LNCAP (cell line): ENCODE measurements around the gene RTBDN.

Experiments used
- TF ChIP-seq, protein P1 (sequence below): fragments of 450-650 bp; IDR thresholded peaks from 2 replicates; pipeline ENCODE4 v1.5.1; 2017; ENCODE audit warnings: mild to moderate bottlenecking

Gene RTBDN

GRCh38 chr19:12865746-12866415 is 31.5 kb upstream of the RTBDN start:
- TF ChIP-seq, protein P1, sequence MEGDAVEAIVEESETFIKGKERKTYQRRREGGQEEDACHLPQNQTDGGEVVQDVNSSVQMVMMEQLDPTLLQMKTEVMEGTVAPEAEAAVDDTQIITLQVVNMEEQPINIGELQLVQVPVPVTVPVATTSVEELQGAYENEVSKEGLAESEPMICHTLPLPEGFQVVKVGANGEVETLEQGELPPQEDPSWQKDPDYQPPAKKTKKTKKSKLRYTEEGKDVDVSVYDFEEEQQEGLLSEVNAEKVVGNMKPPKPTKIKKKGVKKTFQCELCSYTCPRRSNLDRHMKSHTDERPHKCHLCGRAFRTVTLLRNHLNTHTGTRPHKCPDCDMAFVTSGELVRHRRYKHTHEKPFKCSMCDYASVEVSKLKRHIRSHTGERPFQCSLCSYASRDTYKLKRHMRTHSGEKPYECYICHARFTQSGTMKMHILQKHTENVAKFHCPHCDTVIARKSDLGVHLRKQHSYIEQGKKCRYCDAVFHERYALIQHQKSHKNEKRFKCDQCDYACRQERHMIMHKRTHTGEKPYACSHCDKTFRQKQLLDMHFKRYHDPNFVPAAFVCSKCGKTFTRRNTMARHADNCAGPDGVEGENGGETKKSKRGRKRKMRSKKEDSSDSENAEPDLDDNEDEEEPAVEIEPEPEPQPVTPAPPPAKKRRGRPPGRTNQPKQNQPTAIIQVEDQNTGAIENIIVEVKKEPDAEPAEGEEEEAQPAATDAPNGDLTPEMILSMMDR, result no peak

- TF ChIP-seq, protein P1, result peak; percentile 40; the same call in 1 of the 2 replicates
Observed at GRCh38 chr19:12864721-12865715, 30.6 kb upstream of the RTBDN start.

GRCh38 chr19:12864143-12864542 is 29.8 kb upstream of the RTBDN start:
- TF ChIP-seq, protein P1, result no peak

DNA sequence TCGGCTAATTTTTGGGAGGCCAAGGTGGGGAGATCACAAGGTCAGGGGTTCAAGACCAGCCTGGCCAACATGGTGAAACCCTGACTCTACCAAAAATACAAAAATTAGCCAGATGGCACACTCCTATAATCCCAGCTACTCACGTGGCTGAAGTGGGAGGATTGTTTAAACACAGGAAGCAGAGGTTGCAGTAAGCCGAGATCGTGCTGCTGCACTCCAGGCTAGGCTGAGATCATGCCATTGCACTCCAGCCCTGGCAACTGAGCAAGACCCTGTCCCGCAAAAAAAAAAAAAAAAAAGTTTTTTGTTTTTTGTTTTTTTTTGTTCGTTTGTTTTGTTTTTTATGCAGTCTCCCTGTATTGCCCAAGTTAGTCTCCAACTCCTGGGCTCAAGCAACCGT is 25.2 kb upstream of the RTBDN start:
- TF ChIP-seq, protein P1, result no peak

GRCh38 chr19:12858041-12858928 is 23.9 kb upstream of the RTBDN start:
- TF ChIP-seq, protein P1, result no peak

- TF ChIP-seq, protein P1, result no peak
Observed at GRCh38 chr19:12856653-12857052, 22.3 kb upstream of the RTBDN start.
